ENCODE measurements around the gene PNPLA6. TPM values are rescaled to one million over a fixed set of nuclear protein-coding genes. Genes with fewer than 3 reads are reported as not detected.
A peak's percentile ranks its signal among the peaks of the same experiment; 100 is the strongest.

Gene PNPLA6
- total and polyA plus RNA-seq, 9 of the 15 experiments (the other 6 are each of a cell fraction or from before 2014, with no cell fraction given): 0.07 to 30.2 (median 8.3) TPM

GRCh38 chr19:7596211-7596937, 60.9 kb downstream of the PNPLA6 start:
- 26% methylated on average over 11 of the region's 70 CpGs for WGBS (ENCODE audit: insufficient coverage, low coverage, missing lambda C conversion rate)
- no peak overlapping the region for H2AFZ ChIP-seq (ENCODE audit: low read depth, low read length)
- H3K9ac ChIP-seq (ENCODE audit: insufficient read depth in 1 of 2, low read depth in 2 of 2, low read length in 2 of 2): no peak overlapping the region
- intact Hi-C loops (cut with micrococcal nuclease) (no loop called here), in situ Hi-C loops (cut with MboI) (no loop called here)
- ChIA-PET CTCF (ENCODE audit: low intra/inter-chr PET ratio) (no interaction called here), POLR2A (interaction anchor here (1.4 kb wide), 1 partner anchor 16 kb away, joined by 3 read pairs; no protein-coding TSS in a partner anchor)
- peaks cover 21 to 42% of the 10 kb centered on the region in 2 experiments; a peak in 4 of 5 replicates for H3K27me3 ChIP-seq (ENCODE audit: control insufficient read depth in 2 of 2, insufficient read depth in 2 of 2, low read length in 2 of 2)
- H3K9me1 ChIP-seq (ENCODE audit: control insufficient read depth, insufficient read depth, low read length): no peaks in the 10 kb centered on the region
- no peaks in the 10 kb centered on the region for H3K36me3 ChIP-seq (ENCODE audit: control insufficient read depth, insufficient read depth, low read length)
- H4K20me1 ChIP-seq (replicated peaks; ENCODE audit: control insufficient read depth, insufficient read depth, low read length): 0 out of 2 replicates have a peak, but pooled peaks cover 5% of the 10 kb centered on the region
- H3K4me1 ChIP-seq (replicated peaks in 1 of 2; ENCODE audit: control insufficient read depth in 2 of 2, insufficient read depth in 2 of 2, low read length in 2 of 2): peaks cover 0 to 14% of the 10 kb centered on the region in 2 experiments; a peak in 2 of 5 replicates
- no peak overlapping the region for H3K4me3 ChIP-seq
- ATAC-seq: no peak
- no peak for DNase-seq (ENCODE audit: extremely low read depth in 1 of 4, low spot score in 3 of 4)
- FAIRE-seq: no peak
- H3K27ac ChIP-seq (ENCODE audit: extremely low read depth, low read depth, low read length): no peak overlapping the region
- BruUV-seq (replicated peaks): no TSS peak
- TF ChIP-seq ZBTB7A (IDR thresholded peaks at IDR 0.05; ENCODE audit: borderline replicate concordance, control insufficient read depth, low read depth, low read length): peak; percentile 28; the same call in 1 of the 2 replicates
- no peak for TF ChIP-seq RERE (CRISPR knock-in tag; IDR thresholded peaks at IDR 0.05; ENCODE audit: borderline replicate concordance)
- H3K4me2 ChIP-seq (ENCODE audit: insufficient read depth, low read length): no peak overlapping the region
- H3K79me2 ChIP-seq (ENCODE audit: control insufficient read depth, insufficient read depth, low read length): no peaks in the 10 kb centered on the region
- 0 out of 2 replicates have a peak, but pooled peaks cover 1% of the 10 kb centered on the region for H3K9me3 ChIP-seq (replicated peaks; ENCODE audit: control insufficient read depth, insufficient read depth, low read depth, low read length)
